Measurements from ENCODE around the gene HSDL1.

HSDL1 gene

GRCh38 chr16:84104231-84104630 lies 40.7 kb downstream of the HSDL1 start:
- DNase-seq, result no peak

- no peak for DNase-seq
These were observed 41.3 kb downstream of the HSDL1 start for GRCh38 chr16:84103678-84104077.

- no peak for DNase-seq
These were observed 46.0 kb downstream of the HSDL1 start for GRCh38 chr16:84098939-84099338.

- peak; percentile 61 for DNase-seq
These were observed 48.5 kb downstream of the HSDL1 start for GRCh38 chr16:84096447-84097005.

GRCh38 chr16:84095466-84095865 lies 49.5 kb downstream of the HSDL1 start:
- no peak for DNase-seq

GRCh38 chr16:84093879-84094270 lies 51.1 kb downstream of the HSDL1 start:
- no peak for DNase-seq

- DNase-seq, result no peak
These were observed 51.7 kb downstream of the HSDL1 start for GRCh38 chr16:84093120-84093878.

GRCh38 chr16:84091460-84091859 lies 53.5 kb downstream of the HSDL1 start:
- DNase-seq, result no peak

GRCh38 chr16:84090211-84090610 lies 54.8 kb downstream of the HSDL1 start:
- DNase-seq, result no peak

- DNase-seq, result no peak
These were observed 56.1 kb downstream of the HSDL1 start for GRCh38 chr16:84088695-84089395.

- no peak for DNase-seq
These were observed 57.4 kb downstream of the HSDL1 start for GRCh38 chr16:84087466-84088151.

GRCh38 chr16:84087001-84087400 lies 58.0 kb downstream of the HSDL1 start:
- DNase-seq, result no peak

GRCh38 chr16:84086341-84086740 lies 58.6 kb downstream of the HSDL1 start:
- DNase-seq, result no peak

- no peak for DNase-seq
These were observed 59.2 kb downstream of the HSDL1 start for GRCh38 chr16:84085773-84086172.

- DNase-seq, result no peak
These were observed 59.7 kb downstream of the HSDL1 start for GRCh38 chr16:84085271-84085667.

GRCh38 chr16:84084570-84085270 lies 60.3 kb downstream of the HSDL1 start:
- peak; percentile 12 for DNase-seq

GRCh38 chr16:84082835-84083569 lies 62.0 kb downstream of the HSDL1 start:
- no peak for DNase-seq

- DNase-seq, result no peak
These were observed 62.9 kb downstream of the HSDL1 start for GRCh38 chr16:84082110-84082509.

- no peak for DNase-seq
These were observed 63.5 kb downstream of the HSDL1 start for GRCh38 chr16:84081446-84081989.

- no peak for DNase-seq
These were observed 64.2 kb downstream of the HSDL1 start for GRCh38 chr16:84080813-84081212.

GRCh38 chr16:84080378-84080777 lies 64.6 kb downstream of the HSDL1 start:
- DNase-seq, result no peak

- DNase-seq, result no peak
These were observed 65.3 kb downstream of the HSDL1 start for GRCh38 chr16:84079664-84080063.

Data from NCI-H2029 treated with DMSO at 0.1 percent for 48 hours (cell line).